Activated CD4-positive, alpha-beta T cell treated with anti-CD3 and anti-CD28 coated beads for 24 hours (primary cell): ENCODE data around the gene FGF14.

ENCODE experiments used
- DNase-seq, 2 donors: peaks; one replicate each; pipeline ENCODE4 v3.0.0-alpha.2; 2020; ENCODE audit warnings: low read depth in 2 of 2

Gene FGF14

GRCh38 chr13:101985321-101985720 lies 416.5 kb downstream of the FGF14 start:
- no peak for DNase-seq

- DNase-seq: no peak
Observed at GRCh38 chr13:101982903-101983302, 418.9 kb downstream of the FGF14 start.

- no peak for DNase-seq
Observed at GRCh38 chr13:101979825-101980224, 422.0 kb downstream of the FGF14 start.

- DNase-seq: no peak
Observed at GRCh38 chr13:101978552-101979315, 423.1 kb downstream of the FGF14 start.

GRCh38 chr13:101977475-101977874 lies 424.4 kb downstream of the FGF14 start:
- DNase-seq: no peak

GRCh38 chr13:101972191-101972590 lies 429.7 kb downstream of the FGF14 start:
- no peak for DNase-seq

- DNase-seq: no peak
Observed at GRCh38 chr13:101970341-101970740, 431.5 kb downstream of the FGF14 start.

GRCh38 chr13:101967781-101968180 lies 434.1 kb downstream of the FGF14 start:
- DNase-seq: no peak

GRCh38 chr13:101967216-101967615 lies 434.6 kb downstream of the FGF14 start:
- no peak for DNase-seq

- DNase-seq: no peak
Observed at GRCh38 chr13:101965096-101965495, 436.8 kb downstream of the FGF14 start.

- no peak for DNase-seq
Observed at GRCh38 chr13:101959016-101959415, 442.8 kb downstream of the FGF14 start.

- no peak for DNase-seq
Observed at GRCh38 chr13:101955764-101956163, 446.1 kb downstream of the FGF14 start.

- no peak for DNase-seq
Observed at GRCh38 chr13:101951114-101951513, 450.7 kb downstream of the FGF14 start.

GRCh38 chr13:101949681-101950080 lies 452.2 kb downstream of the FGF14 start:
- DNase-seq: no peak

GRCh38 chr13:101946401-101946800 lies 455.4 kb downstream of the FGF14 start:
- DNase-seq: no peak

- no peak for DNase-seq
Observed at GRCh38 chr13:101945435-101945834, 456.4 kb downstream of the FGF14 start.

- DNase-seq: no peak
Observed at GRCh38 chr13:101944521-101944920, 457.3 kb downstream of the FGF14 start.

GRCh38 chr13:101942535-101943157 lies 459.2 kb downstream of the FGF14 start:
- DNase-seq: no peak

- DNase-seq: no peak
Observed at GRCh38 chr13:101942038-101942437, 459.8 kb downstream of the FGF14 start.

GRCh38 chr13:101941095-101941783 lies 460.6 kb downstream of the FGF14 start:
- DNase-seq: no peak

GRCh38 chr13:101939370-101939769 lies 462.5 kb downstream of the FGF14 start:
- no peak for DNase-seq

- no peak for DNase-seq
Observed at GRCh38 chr13:101935828-101936227, 466.0 kb downstream of the FGF14 start.

- DNase-seq: no peak
Observed at GRCh38 chr13:101931186-101931585, 470.7 kb downstream of the FGF14 start.
